Retinal pigment epithelial cell (primary cell): ENCODE data around the gene FSTL1.

Source experiments
- DNase-seq: peaks from one replicate; pipeline ENCODE4 v3.0.0-alpha.2; 2010; ENCODE audit warnings: low read depth
- H3K4me3 ChIP-seq: 2 replicates; pipeline ENCODE4 v1.5.1; 2011; ENCODE audit warnings: mild to moderate bottlenecking, low read length, control low read depth, moderate library complexity
- CTCF ChIP-seq: conservative IDR thresholded peaks from 2 replicates; pipeline ENCODE4 v1.5.1; 2011; ENCODE audit warnings: low read depth, low read length, control low read depth, inconsistent platforms

Gene FSTL1

GRCh38 chr3:120424976-120425570, 25.7 kb downstream of the FSTL1 start:
- no peak for TF ChIP-seq CTCF
- no peak overlapping the region for H3K4me3 ChIP-seq
- DNase-seq: no peak

- no peak overlapping the region for H3K4me3 ChIP-seq
- no peak for TF ChIP-seq CTCF
- no peak for DNase-seq
Measured at GRCh38 chr3:120424506-120424905, 26.3 kb downstream of the FSTL1 start.

- TF ChIP-seq CTCF: no peak
- no peak for DNase-seq
- H3K4me3 ChIP-seq: no peak overlapping the region
Measured at GRCh38 chr3:120423432-120423831, 27.4 kb downstream of the FSTL1 start.

GRCh38 chr3:120421926-120422325, 28.9 kb downstream of the FSTL1 start:
- TF ChIP-seq CTCF: no peak
- no peak for DNase-seq
- no peak overlapping the region for H3K4me3 ChIP-seq

GRCh38 chr3:120420928-120421551, 29.8 kb downstream of the FSTL1 start:
- H3K4me3 ChIP-seq: no peak overlapping the region
- TF ChIP-seq CTCF: peak; percentile 51
- no peak for DNase-seq

GRCh38 chr3:120420360-120420759, 30.4 kb downstream of the FSTL1 start:
- no peak overlapping the region for H3K4me3 ChIP-seq
- TF ChIP-seq CTCF: no peak
- DNase-seq: no peak

GRCh38 chr3:120419797-120420196, 31.0 kb downstream of the FSTL1 start:
- TF ChIP-seq CTCF: no peak
- no peak for DNase-seq
- no peak overlapping the region for H3K4me3 ChIP-seq
